ENCODE data around the gene CEP120.
A peak's percentile ranks its signal among the peaks of the same experiment; 100 is the strongest.
"Not testable (repeated sequence)": the region's sequence is repeated elsewhere in the genome, so short reads cannot be mapped to it uniquely, and the experiment has no call there.

CEP120 gene

GRCh38 chr5:123423278-123424149 lies at the start of gene CEP120:
Gene CEP120 (minus strand): TSS chr5:123423403. CDS start chr5:123422998, 405 bp downstream.
- peak; percentile 96 for DNase-seq

- DNase-seq, result no peak
Observed at GRCh38 chr5:123472150-123472924, 49.1 kb upstream of the CEP120 start.

DNA sequence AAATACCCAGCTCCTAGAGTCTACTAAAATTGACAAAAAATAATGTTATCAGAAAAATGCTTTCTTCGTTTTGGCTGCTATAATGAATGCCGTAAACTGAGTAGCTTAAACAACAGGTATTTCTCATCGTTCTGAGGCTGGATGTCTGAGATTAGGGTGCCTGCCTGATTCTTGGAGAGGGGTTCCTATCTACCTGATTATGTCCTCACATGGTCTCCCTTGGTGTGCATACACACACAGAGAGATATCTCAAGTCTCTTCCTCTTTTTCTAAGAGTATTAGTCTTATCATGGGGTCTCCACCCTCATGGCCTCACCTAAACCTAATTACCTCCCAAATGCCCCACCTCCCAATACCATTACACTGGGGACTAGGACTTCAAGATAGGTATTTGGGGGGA lies 48.2 kb upstream of the CEP120 start:
- DNase-seq, result no peak

DNA sequence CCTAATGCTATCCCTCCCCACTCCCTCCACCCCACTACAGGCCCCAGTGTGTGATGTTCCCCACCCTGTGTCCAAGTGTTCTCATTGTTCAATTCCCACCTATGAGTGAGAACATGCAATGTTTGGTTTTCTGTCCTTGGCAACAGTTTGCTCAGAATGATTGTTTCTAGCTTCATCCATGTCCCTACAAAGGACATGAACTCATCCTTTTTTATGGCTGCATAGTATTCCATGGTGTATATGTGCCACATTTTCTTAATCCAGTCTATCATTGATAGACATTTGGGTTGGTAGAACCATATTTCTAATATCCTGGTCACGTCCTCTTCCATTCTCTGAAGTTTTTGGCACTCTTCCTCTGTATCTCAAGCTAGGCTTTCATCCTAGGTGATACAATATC lies 43.6 kb upstream of the CEP120 start:
- not testable (repeated sequence) for DNase-seq

- DNase-seq, result no peak
Observed at GRCh38 chr5:123460296-123460729, 37.1 kb upstream of the CEP120 start.

DNA sequence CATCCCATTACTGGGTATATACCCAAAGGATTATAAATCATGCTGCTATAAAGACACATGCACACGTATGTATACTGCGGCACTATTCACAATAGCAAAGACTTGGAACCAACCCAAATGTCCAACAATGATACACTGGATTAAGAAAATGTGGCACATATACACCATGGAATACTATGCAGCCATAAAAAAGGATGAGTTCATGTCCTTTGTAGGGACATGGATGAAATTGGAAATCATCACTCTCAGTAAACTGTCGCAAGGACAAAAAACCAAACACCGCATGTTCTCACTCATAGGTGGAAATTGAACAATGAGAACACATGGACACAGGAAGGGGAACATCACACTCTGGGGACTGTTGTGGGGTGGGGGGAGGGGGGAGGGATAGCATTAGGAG lies 35.8 kb upstream of the CEP120 start:
- DNase-seq, result not testable (repeated sequence)

DNA sequence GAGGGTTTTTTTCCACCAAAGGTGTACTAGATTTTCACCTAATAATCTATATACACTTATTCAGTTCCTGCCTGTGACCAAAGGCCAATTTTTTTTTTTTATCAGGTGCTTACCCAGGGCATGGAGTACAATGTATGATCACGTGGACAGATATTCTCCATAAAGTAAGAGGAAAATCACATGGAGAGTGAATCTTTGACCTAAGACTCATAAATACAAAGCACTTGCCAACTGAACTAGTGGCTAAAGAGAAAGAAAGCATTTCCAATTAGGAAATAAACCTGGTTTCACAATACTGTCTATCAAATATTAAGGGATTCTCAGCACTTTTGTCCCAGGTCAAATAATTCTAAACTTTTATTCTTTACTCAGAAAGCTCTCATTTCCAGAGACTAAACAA lies 33.0 kb upstream of the CEP120 start:
- no peak for DNase-seq

- no peak for DNase-seq
Observed at GRCh38 chr5:123455640-123456039, 32.4 kb upstream of the CEP120 start.

- DNase-seq, result no peak
Observed at GRCh38 chr5:123455095-123455494, 31.9 kb upstream of the CEP120 start.

GRCh38 chr5:123454259-123454911 lies 31.2 kb upstream of the CEP120 start:
- no peak for DNase-seq

DNA sequence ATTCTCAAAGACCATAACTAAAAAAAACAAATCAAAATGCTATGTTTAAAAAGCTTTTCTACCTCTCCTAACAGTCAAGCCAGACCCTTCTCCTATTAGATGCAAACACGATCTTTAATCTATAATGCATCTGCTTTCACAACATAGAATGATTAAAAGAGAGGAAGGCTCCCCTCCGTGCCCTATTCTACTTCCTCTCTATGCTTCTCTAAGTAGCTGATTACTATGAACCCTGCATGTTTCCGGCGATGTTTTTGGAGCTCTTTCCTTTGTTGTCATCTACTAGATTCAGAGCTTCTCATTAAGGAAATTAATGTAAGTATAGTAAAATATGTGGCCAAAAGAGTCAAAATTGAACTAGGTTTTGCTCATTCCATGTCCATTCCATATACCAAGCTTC lies 29.2 kb upstream of the CEP120 start:
- DNase-seq, result no peak

- DNase-seq, result no peak
Observed at GRCh38 chr5:123451047-123451446, 27.8 kb upstream of the CEP120 start.

DNA sequence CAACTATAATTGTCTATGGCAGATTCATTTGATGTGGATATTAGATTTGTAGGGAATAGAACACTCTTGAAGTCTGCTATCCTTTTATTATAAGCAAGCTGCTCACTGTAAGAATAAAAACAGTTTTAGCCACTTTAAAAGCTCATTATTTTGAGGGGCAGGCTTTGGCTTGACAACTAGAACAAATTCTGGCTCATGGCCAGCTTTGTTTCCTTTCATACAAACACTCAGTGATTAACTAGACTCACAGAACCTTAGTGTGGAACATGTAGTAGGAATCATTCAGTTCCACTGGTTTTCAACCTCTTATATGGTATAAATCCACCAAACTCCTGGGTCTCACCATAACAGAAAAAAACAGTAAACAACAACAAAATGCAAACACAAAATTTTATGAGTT lies 27.4 kb upstream of the CEP120 start:
- DNase-seq, result no peak

- DNase-seq, result no peak
Observed at GRCh38 chr5:123450114-123450513, 26.9 kb upstream of the CEP120 start.

- no peak for DNase-seq
Observed at GRCh38 chr5:123449424-123449974, 26.3 kb upstream of the CEP120 start.

- no peak for DNase-seq
Observed at GRCh38 chr5:123448743-123449142, 25.5 kb upstream of the CEP120 start.

GRCh38 chr5:123448017-123448617 lies 24.9 kb upstream of the CEP120 start:
- DNase-seq, result no peak

- DNase-seq, result no peak
Observed at GRCh38 chr5:123444016-123444415, 20.8 kb upstream of the CEP120 start.

DNA sequence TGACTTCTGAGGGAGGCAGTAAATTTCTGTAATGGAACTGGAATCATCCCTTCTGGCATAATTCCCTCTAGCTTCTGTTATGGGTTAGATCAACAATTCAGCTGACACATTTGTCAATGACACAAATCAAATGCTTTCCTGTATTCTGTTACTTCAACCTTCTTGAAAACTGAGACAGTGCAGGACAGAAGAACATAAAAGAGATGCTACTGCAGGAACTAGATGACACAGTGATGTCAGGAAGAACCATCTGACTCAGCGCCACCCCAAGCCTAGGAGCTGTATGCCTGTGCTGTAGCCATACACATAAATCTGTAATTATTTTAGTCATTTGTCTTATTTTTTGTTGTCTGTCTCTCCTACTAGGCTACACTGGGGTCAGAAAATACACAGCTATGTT lies 18.2 kb upstream of the CEP120 start:
- DNase-seq, result no peak

DNA sequence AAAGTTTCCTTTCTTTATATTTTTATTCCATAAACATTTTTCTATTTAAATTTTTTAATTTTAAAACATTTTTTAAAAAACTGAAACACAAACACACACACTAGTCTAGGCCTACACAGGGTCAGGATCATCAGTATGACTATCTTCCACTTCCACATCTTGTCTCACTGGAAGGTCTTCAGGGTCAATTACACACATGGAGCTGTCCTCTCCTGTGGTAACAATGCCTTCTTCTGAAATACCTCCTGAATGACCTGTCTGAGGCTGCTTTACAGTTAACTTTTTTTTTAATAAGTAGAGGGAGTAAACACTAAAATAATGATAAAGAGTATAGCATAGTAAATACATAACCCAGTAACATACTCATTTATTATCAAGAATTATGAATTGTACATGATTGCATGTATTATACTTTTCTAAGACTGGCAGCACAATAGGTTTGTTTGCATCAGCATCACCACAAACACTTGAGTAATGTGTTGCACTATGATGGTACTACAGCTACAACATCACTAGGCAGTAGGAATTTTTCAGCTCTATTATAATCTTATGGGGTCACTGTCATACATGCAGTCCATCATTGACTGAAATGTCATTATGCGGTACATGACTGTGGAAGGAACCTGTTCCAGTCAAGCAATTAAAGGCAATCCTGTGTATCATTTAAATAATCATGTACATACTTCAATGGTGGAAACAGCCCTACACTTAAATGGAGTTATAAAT lies 17.4 kb upstream of the CEP120 start:
- no peak for DNase-seq

- DNase-seq, result no peak
Observed at GRCh38 chr5:123439709-123440108, 16.5 kb upstream of the CEP120 start.

- DNase-seq, result no peak
Observed at GRCh38 chr5:123438902-123439301, 15.7 kb upstream of the CEP120 start.

Data from activated CD8-positive, alpha-beta memory T cell treated with anti-CD3 and anti-CD28 coated beads, Interleukin-2, amount 50 U/mL, for 4 hours (primary cell).